Measurements from ENCODE around the gene PRKCH.

- TF ChIP-seq, protein P1, sequence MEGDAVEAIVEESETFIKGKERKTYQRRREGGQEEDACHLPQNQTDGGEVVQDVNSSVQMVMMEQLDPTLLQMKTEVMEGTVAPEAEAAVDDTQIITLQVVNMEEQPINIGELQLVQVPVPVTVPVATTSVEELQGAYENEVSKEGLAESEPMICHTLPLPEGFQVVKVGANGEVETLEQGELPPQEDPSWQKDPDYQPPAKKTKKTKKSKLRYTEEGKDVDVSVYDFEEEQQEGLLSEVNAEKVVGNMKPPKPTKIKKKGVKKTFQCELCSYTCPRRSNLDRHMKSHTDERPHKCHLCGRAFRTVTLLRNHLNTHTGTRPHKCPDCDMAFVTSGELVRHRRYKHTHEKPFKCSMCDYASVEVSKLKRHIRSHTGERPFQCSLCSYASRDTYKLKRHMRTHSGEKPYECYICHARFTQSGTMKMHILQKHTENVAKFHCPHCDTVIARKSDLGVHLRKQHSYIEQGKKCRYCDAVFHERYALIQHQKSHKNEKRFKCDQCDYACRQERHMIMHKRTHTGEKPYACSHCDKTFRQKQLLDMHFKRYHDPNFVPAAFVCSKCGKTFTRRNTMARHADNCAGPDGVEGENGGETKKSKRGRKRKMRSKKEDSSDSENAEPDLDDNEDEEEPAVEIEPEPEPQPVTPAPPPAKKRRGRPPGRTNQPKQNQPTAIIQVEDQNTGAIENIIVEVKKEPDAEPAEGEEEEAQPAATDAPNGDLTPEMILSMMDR (IDR thresholded peaks at IDR 0.05), result no peak
- no peak for TF ChIP-seq POLR2AphosphoS5 (IDR thresholded peaks at IDR 0.05)
- TF ChIP-seq POLR2A (IDR thresholded peaks at IDR 0.05), result no peak
Observed at GRCh38 chr14:61555056-61555838, 233.9 kb downstream of the PRKCH start.

Data from breast epithelium (tissue), 3 donors.